Stimulated activated CD8-positive, alpha-beta memory T cell treated with anti-CD3 and anti-CD28 coated beads, Interleukin-15, amount 100 ng/mL, for 4 hours (primary cell): ENCODE measurements around the gene KCNH1.

ENCODE experiments used
- DNase-seq, 2 donors: peaks; one replicate each; pipeline ENCODE4 v3.0.0-alpha.2; 2020; ENCODE audit warnings: low read depth in 2 of 2

Gene KCNH1

GRCh38 chr1:210648588-210649269, 485.2 kb downstream of the KCNH1 start:
- no peak for DNase-seq

- DNase-seq = no peak
These were observed 486.3 kb downstream of the KCNH1 start for GRCh38 chr1:210647406-210648333.

- DNase-seq = no peak
These were observed 487.7 kb downstream of the KCNH1 start for GRCh38 chr1:210646258-210646616.

DNA sequence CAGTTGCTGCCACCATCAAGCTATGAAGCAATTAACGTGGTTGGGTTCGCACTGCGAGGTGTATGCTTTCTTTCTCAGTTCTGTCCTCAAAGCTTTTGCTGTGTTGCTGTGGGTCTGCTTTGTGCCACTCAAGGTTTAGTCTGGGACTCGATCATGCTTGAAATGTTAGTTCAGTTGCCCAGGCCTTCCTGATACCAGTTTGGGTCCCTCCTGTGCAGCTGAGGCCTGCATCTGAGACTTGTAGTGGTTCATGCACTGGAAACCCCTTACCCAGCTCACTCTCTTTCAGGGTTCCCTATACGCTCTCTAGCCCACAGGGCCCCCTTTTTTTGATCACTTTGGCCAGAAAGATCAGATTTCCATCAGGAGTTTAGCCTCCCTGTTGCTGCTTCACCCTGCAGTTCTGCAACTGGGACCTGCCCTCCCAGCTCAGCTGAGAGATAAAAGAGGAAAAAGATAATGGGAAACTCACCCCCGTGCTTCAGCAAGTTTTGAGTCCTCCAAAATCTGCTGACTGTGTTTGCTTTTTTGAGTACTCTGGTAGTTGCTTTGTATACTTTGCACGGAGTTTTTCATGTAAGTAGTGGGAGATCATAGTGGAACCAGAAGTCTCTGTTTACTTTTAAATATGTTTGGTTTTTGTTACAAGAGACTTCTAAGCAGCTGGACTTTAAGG, 488.2 kb downstream of the KCNH1 start:
- DNase-seq = no peak

DNA sequence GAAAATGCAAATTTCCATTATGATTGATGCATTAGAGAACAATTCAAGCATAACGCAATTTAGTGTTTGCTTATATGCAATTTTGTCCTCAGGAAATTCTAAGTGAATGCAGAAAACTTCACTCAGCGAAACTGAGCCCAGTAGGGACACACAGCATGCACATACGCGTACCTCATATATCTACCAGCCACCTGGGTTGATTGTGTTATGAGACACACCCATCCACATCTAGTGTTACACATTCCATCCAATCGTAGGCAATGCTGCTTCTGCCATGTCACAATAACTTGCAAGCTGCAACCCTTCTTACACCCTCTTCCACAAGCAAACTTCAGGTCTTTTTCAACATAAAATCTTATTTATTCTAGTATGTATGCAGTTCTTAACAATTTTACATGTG, 492.4 kb downstream of the KCNH1 start:
- DNase-seq = no peak

- no peak for DNase-seq
These were observed 498.8 kb downstream of the KCNH1 start for GRCh38 chr1:210635108-210635507.

GRCh38 chr1:210633636-210634035, 500.3 kb downstream of the KCNH1 start:
- DNase-seq = no peak

DNA sequence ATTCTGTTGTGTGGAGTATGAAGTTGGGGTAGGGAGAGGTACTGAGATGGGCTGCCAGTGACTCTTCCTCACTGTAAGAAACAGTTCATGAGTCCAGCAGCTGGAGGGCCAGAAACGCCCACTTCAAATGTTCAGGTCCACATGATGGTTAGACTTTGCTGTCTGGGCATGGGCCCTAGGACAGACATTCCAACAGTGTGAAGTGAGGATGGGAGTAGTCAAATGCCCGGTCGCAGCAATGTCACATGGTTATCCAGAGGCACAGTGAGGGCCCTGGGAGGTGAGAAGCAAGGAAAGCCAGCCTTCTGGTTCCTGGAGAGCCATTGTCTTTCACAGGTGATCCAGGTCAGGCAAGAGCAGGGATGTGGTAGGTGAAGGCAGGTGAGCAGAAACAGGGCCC, 500.8 kb downstream of the KCNH1 start:
- DNase-seq = no peak

DNA sequence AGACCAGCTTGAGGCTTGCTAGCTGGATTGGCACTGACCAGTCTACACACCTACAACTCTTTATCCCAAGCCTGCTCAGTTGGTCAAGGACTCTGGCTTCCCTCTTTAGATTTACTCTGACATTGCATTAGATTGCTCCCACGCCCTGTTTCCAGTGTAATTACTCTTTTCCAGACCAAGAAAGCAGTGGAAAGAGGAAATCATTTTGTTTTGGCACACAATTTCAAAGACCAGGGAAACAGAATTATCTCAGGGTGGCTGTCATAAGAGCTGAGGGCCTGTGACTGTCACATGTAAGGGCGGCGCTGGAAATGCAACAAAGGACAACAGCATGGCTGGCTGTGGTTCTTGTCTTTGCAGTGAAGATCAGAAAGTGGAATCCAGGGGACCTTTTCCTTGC, 502.5 kb downstream of the KCNH1 start:
- no peak for DNase-seq

DNA sequence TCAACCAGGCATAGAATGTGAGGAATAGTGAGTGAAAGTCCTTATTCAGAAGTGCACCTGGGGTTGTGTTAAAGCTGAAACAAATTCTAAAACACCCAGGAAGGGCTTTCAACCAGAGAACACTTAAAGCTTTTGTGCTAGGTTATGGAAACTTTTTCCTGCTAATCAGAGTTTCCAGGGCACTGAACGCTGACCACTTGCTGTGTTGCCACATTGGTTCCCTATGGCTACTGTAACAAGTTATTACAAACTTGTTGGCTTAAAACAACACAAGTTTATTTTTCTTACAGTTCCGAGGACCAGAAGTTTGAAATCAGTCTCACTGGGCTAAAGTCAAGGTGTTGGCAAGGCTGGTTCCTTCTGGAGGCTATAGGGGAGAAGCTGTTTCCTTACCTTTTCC, 504.7 kb downstream of the KCNH1 start:
- no peak for DNase-seq

- DNase-seq = no peak
These were observed 506.2 kb downstream of the KCNH1 start for GRCh38 chr1:210627755-210628154.
